ENCODE data around the gene OR4C3.

- no peak for TF ChIP-seq CTCF (IDR thresholded peaks at IDR 0.05; ENCODE audit: low read length)
- TF ChIP-seq EZH2 (optimal IDR thresholded peaks at IDR 0.05; ENCODE audit: low read depth, low read length), result no peak
- TF ChIP-seq EZH2phosphoT487 (IDR thresholded peaks at IDR 0.05; ENCODE audit: low read length), result no peak
These were observed 16.7 kb downstream of the OR4C3 start for GRCh38 chr11:48341466-48341865.

Measured in MM.1S (cell line).